DMS53 treated with DMSO at 0.1 percent for 48 hours (cell line): ENCODE measurements around the gene TET2.

Experiments used
- DNase-seq: peaks from one replicate; lab custom pipeline; 2025; ENCODE audit not compliant: unreplicated experiment; lab: John Stamatoyannopoulos, UW

Gene TET2

GRCh38 chr4:105232374-105232773, 85.7 kb downstream of the TET2 start:
- no peak for DNase-seq

- DNase-seq, result no peak
Measured at GRCh38 chr4:105234582-105234981, 87.9 kb downstream of the TET2 start.

DNA sequence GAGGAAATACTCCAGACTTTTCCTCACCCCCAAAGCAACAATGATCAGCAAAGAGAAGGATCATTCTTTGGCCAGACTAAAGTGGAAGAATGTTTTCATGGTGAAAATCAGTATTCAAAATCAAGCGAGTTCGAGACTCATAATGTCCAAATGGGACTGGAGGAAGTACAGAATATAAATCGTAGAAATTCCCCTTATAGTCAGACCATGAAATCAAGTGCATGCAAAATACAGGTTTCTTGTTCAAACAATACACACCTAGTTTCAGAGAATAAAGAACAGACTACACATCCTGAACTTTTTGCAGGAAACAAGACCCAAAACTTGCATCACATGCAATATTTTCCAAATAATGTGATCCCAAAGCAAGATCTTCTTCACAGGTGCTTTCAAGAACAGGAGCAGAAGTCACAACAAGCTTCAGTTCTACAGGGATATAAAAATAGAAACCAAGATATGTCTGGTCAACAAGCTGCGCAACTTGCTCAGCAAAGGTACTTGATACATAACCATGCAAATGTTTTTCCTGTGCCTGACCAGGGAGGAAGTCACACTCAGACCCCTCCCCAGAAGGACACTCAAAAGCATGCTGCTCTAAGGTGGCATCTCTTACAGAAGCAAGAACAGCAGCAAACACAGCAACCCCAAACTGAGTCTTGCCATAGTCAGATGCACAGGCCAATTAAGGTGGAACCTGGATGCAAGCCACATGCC, 89.7 kb downstream of the TET2 start:
- no peak for DNase-seq

GRCh38 chr4:105236916-105237311, 90.2 kb downstream of the TET2 start:
- DNase-seq, result no peak

DNA sequence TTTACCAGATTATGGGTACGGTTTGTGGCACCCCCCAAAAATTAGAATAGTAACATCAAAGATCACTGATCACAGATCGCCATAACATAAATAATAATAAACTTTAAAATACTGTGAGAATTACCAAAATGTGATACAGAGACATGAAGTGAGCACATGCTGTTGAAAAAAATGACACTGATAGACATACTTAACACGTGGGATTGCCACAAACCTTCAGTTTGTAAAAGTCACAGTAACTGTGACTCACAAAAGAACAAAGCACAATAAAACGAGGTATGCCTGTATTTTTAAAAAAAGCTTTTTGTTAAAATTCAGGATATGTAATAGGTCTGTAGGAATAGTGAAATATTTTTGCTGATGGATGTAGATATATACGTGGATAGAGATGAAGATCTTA, 93.4 kb downstream of the TET2 start:
- no peak for DNase-seq

GRCh38 chr4:105241451-105241850, 94.8 kb downstream of the TET2 start:
- DNase-seq, result no peak

DNA sequence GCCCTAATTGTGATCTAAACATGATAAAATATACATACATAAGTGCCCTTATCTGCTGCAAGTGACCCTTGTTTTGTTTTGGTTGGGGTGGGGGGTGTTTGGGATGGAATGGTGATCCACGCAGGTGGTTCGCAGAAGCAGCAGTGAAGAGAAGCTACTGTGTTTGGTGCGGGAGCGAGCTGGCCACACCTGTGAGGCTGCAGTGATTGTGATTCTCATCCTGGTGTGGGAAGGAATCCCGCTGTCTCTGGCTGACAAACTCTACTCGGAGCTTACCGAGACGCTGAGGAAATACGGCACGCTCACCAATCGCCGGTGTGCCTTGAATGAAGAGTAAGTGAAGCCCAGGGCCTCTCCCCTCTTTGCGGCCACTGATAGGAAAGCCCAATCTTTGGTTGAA, 96.8 kb downstream of the TET2 start:
- DNase-seq, result no peak

DNA sequence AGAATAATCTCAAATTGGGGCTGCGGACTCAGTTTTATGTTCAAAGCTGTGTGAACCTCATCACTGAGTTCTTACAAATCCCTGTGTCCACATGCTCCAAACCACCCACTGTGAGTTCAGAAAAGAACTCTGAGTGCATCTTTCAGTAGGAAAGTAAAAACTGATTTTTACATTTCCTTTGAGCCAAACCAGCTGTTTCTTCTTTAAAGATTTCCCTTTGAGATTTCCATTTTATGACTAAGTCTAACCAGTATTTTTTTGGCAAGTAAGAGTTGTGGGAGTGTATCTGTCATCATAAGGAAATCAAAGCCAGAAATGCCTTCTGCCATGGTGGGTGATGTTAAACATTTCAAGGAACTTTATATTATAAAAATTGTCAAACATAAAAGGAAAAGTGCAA, 100.0 kb downstream of the TET2 start:
- DNase-seq, result no peak

DNA sequence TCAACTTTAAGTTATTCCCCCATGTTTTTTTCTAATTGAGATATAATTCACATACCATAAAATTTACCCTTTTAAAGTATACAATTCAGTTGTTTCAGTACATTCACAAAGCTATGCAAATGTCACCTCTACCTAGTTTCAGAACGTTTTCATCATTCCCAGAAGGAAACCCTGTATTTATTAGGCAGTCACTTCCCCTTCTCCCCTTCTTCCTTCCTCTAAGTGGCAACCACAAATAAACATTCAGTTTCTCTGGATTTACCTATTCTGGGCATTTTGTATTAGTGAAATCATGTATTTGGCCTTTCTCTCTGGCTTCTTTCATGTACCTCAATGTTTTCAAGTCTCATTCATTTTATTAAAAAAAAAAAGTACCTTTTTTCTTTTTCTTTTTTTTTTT, 101.9 kb downstream of the TET2 start:
- DNase-seq, result no peak

DNA sequence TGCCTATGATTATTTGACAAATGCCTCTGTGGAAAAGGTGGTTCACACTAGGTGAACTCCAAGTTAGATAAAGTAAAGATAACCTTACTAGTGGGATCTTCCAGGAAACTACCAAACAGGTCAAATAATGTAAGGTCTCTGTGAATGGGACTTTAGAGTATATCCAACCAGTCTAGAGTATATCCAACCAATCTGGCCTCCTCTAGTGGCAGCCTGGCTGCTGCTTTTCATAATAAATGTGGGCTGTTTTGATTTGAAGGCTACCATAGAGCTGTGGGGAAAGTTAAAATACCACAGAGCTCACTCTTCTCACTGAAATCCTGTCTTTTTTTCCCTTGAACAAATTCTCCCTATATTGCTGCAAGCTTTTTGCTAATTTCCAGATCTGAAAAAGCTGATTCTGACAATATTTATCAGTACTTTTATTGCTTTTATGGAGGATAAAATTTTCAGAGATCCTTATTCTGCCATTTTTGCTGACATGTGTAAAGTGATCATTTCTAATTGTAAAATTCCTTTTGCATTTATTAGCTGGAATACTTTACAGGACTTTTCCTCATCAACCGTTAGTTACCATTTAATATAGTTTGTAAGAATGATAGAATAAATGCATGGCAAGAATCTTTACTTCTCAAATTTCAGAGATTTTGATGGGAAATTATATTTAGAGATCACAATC, 111.3 kb downstream of the TET2 start:
- no peak for DNase-seq

DNA sequence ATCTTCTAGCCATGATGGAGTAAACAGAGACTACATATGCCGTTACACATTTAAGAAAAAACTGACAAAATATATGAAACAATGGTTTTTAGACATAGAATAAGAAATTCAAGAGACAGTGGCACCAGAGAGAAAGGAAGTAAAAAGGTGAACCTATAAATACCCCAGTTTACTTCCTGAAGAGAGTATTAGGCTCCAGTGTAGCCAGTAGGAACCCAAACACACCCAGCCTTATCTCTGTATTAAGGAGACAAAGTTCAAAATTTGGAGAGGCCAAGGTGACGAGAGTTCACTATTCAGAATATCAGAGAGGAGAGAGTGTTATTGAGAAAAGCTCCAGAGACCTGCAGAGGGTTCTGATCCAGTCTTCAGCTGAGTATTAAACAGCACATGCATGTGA, 119.0 kb downstream of the TET2 start:
- DNase-seq, result no peak

GRCh38 chr4:105267280-105267679, 120.6 kb downstream of the TET2 start:
- DNase-seq, result no peak

DNA sequence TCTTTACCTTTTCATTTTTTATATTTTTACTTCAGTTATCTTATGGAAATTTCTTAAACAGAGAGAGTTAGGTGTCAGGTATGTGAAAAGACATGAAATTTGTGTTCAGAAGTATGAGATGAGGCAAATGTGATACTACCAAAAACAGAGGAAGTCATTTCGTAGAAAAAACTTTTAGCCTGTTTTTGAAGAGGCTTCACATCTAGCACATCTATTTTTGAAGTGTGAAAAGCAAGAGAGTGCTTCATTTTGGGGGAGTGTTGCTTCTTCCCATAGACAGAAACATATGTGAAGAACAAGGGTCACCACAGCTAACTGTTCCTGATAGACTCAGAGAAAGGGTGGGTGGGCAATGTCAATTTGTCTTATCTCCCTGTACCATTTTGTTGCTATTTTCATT, 125.3 kb downstream of the TET2 start:
- no peak for DNase-seq

DNA sequence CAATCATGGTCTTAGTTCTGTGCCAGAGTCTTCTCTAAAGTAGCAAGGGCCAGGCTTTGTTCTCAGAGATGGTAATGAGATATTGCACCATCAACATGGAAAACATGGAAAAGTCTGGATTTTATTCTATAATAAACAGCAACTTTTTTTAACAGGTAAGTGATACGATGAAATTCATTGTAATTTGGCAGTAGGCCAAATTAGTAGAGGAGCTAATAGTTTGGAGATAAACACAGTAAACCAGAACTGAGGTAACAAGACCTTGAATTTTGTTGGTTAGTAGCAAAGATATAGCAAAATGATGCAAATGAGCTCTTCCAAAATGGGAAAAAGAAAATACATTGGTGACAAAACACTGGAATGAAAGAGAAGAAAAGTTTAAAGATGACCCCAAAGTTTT, 126.6 kb downstream of the TET2 start:
- DNase-seq, result no peak

DNA sequence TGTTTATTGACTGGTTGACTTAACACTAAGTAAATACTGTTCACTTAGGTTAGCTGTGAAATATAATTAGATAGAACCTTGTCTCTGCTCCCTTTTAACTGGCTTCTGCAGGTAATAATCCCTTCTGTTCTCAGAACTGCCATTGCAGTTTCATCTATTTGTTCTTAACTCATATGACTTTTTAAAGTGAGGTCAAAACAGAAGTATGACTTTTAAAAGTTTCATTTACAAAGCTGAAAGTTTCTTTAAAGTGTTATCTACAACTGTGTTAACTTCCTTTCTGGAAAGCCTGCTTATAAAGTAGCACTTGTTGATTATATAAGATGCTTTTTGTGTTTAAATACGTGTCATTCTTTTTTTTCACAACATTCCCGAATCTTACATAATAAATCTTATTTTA, 127.4 kb downstream of the TET2 start:
- no peak for DNase-seq

- no peak for DNase-seq
Measured at GRCh38 chr4:105274504-105274903, 127.8 kb downstream of the TET2 start.

GRCh38 chr4:105276361-105277104, 129.9 kb downstream of the TET2 start:
- DNase-seq, result no peak

DNA sequence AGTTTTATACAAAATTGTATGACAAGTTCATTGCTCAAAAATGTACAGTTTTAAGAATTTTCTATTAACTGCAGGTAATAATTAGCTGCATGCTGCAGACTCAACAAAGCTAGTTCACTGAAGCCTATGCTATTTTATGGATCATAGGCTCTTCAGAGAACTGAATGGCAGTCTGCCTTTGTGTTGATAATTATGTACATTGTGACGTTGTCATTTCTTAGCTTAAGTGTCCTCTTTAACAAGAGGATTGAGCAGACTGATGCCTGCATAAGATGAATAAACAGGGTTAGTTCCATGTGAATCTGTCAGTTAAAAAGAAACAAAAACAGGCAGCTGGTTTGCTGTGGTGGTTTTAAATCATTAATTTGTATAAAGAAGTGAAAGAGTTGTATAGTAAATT, 131.0 kb downstream of the TET2 start:
- DNase-seq, result peak; percentile 70

DNA sequence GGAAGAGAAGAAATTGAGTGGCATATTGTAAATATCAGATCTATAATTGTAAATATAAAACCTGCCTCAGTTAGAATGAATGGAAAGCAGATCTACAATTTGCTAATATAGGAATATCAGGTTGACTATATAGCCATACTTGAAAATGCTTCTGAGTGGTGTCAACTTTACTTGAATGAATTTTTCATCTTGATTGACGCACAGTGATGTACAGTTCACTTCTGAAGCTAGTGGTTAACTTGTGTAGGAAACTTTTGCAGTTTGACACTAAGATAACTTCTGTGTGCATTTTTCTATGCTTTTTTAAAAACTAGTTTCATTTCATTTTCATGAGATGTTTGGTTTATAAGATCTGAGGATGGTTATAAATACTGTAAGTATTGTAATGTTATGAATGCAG, 132.6 kb downstream of the TET2 start:
- no peak for DNase-seq

- no peak for DNase-seq
Measured at GRCh38 chr4:105280338-105281123, 133.9 kb downstream of the TET2 start.

DNA sequence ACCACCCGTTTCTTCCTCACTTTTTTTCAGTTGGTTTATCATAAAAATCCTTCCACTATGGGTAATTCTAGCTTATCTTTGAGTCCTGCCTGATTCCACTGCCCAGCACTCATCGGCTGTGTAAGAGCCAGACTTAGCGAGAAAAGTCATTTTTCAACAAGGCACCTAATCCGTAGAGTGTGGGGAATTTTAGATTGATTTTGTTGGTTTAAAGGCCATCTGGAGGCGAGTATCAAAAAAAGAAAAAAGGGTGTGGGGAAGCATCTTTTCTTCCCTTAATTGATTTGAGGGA, 134.4 kb downstream of the TET2 start:
- DNase-seq, result no peak

DNA sequence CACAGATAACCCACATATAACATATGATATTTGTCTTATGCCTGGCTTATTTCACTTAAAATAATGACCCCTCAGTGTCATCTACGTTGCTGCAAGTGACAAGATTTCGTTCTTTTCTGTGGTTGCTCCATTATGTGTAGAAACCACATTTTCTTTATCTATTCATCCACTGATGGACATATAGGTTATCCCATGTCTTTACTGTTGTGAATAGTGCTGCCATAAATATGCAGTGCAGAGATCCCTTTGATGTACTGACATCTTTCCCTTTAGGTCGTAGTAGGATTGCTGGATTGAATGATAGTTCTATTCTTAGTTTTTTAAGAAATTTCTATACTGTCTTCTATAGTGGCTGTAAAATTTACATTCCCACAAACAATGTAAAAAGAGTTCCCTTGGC, 135.8 kb downstream of the TET2 start:
- no peak for DNase-seq
